ENCODE measurements around the gene ANO7.

The ANO7 gene

DNA sequence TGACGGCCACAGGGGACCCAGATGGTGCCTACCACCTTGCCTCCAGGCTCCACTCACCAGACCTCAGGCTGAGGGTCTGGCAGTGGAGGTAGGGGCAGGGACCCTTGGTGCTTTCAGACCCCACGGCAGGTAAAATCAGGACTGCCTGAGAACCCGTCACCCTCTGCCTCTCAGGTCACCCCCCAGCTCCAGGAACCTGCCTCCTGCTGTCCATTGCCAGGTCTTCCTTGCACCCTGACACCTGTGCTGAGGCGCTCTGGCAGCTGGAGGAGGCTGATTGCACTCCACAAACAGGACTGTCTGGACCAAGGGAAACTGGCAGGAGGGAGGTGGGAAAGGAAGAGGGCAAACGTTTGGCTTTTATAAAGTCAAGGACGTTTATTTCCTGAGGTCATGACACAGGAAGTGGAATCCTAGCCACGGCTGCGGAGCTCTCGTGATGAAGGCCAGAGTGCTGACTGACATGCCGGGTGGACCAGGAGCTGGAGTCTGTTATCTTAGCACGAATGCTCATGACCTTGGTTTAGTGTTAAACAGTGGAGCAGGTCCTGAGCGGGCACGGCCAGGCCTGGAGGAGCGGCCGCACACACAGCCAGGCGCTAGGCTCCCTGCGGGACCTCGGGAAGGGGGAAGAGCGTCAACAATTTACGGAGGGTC, 40.5 kb downstream of the ANO7 start:
- DNase-seq (ENCODE audit: low read depth): no peak

DNA sequence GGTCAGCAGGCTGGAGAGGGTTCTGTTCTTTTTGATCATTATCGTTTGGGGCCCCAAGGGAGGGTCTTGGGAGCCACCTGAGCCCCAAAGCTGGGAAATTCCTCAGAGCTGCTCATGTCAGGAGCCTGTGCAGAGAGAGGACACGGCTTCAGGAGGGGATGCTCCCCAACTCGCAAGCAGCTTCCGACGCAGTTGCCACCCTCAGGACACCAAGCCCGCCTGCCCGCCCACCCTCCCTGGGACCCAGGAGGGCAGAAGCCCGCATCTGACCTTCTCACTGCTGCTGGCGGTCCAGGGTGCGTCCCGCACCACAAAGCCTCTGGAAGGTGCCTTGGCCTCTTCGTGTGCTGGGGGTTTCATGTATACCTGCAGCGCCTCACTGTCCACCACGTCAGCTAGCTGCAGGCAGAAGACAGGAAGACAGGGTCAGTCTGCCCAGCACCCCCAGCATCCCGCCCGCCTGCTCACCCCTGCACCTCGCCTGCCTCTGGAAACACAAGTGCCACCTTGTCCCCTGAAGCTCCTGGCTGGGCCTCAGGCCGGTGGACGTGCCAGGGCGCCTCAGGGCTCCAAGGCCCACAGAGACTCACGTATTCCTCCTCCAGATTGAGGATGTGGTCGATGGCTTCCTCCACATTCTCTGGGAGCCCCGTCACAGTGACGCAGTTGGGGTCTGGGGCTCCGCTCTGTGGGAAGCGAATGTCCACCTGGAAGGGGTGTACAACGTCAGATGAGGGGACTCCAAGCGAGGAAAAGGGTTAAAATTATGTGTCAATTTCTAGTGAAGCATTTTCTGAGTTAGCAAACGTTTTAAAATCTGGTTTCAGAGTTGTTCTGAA, 41.3 kb downstream of the ANO7 start:
- DNase-seq (ENCODE audit: low read depth): no peak

- no peak for DNase-seq (ENCODE audit: low read depth)
Observed at GRCh38 chr2:241230435-241230834, 42.0 kb downstream of the ANO7 start.

DNA sequence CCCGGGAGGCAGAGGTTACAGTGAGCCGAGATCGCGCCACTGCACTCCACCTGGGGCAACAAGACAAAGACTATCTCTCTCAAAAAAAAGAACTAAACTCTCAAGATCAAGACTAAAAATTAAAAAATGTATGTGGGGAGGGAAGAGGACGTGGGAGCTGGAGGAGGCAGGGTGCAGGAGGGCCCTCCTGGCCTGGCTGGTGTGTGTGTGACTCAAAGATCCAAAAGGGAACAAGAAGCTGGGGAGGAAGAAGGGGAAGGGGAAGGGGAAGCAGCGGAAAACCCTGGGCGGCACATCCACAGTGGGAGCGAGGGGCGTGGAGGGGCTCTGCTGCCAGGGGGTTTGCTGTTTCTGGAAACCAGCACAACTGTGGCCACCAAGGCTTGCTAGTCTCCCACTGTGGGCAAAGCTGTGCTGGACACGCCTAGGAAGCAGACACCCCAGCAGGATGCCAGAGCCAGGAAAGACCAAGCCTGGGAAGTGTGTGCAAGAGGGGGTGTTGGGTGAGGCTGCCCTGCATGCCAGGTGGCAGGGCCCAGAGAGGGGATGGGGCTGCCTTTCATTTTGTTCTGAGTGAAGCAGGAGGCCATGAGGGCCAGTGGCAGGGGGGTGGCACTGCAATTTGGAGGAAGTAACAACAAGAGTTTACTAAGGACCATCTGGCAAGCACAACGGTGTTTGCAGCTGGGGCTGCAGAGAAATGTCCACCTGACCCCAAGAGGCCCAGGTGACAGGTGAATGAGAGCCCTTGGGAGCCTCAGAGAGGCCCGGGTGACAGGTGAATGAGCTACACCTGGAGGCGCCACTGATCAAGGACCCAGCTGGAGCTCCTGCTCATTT, 44.5 kb downstream of the ANO7 start:
- no peak for DNase-seq (ENCODE audit: low read depth)

DNA sequence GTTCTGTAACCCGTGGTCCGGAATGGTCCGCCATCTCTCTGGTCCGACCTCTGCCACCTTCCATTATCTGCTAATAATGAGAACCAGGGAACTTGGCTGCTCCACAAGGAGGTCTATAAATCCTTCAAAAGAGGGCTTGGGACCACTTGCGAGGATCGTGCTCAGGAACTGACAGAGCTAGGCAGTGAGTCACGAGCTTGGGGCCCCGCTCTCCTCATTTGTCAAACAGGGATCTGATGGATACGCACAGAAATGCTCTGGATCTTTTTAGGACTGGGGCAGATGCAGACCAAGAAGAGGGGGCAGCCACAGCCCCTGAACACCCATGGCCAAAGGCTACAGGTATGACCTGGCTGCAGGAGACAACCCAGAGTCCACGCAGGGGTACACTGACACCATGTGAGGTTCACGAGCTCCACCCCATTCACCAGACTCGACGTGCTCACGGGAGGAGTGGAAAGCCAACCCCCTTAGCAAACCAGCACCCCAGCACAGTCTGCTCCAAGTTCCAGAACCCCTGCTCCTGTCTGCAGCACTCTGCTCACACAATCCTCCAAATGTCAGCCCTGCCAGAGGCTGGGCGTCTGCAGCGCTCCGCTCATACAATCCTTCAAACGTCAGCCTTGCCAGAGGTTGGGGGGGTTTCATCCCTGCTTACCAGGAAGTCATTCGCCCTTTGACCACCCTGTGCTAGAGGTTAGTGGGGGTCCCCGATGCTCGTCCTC, 45.8 kb downstream of the ANO7 start:
- DNase-seq (ENCODE audit: low read depth): no peak

GRCh38 chr2:241234962-241235740, 46.7 kb downstream of the ANO7 start:
- no peak for DNase-seq (ENCODE audit: low read depth)

DNA sequence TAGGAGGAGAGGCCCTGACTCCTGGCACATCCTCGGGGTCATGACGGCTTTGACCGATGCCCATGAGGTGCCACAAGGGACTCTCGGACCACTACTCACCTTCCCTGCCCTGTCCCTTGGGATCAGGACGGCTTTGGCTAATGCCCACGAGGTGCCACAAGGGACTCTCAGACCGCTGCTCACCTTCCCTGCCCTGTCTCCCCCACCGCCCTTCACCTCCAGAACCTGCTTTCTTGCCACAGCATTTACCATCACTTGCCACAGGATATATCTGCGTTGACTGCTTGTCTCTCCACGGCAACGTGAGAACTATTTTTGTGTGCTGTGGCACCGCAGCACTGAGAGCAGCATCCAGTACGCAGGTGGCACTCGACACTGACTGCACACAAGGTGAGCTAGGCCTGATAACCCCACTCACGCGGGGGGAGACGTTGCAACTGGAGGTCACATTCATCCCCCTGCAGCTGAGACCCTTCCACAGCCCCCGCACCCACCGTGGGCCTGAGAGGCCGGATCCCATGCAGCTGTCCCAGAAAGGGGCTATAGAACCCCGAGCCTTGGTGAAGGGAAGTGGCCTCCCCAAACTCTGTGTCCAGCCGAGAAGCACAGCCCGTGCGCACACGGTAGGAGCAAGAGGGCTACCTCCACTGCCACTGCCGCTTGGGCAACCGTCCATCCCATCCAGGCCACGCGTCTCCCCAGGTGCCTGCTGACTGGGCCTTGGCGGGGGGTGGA, 47.5 kb downstream of the ANO7 start:
- DNase-seq (ENCODE audit: low read depth): no peak

GRCh38 chr2:241237047-241237446, 48.6 kb downstream of the ANO7 start:
- no peak for DNase-seq (ENCODE audit: low read depth)

DNA sequence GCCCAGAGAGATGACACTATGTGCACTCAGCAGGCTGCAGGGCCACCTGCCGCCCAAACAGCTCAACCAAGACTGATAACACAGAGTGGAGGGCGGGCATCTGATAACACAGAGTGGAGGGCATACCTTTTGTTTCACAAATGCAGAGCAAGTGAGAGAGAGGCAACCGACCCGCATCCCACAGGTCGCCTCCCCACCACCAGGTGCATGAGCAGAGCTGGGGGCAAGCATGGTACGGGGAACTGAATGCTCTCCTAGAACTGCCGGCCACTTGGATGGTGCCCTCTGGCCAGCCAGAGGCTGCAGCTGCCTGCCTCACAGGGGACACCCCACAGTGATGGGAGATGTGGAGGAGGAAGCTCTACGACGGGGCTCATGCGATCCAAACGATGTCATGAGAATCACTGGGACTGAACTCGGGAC, 49.5 kb downstream of the ANO7 start:
- DNase-seq (ENCODE audit: low read depth): no peak

- no peak for DNase-seq (ENCODE audit: low read depth)
Observed at GRCh38 chr2:241238693-241239198, 50.3 kb downstream of the ANO7 start.

DNA sequence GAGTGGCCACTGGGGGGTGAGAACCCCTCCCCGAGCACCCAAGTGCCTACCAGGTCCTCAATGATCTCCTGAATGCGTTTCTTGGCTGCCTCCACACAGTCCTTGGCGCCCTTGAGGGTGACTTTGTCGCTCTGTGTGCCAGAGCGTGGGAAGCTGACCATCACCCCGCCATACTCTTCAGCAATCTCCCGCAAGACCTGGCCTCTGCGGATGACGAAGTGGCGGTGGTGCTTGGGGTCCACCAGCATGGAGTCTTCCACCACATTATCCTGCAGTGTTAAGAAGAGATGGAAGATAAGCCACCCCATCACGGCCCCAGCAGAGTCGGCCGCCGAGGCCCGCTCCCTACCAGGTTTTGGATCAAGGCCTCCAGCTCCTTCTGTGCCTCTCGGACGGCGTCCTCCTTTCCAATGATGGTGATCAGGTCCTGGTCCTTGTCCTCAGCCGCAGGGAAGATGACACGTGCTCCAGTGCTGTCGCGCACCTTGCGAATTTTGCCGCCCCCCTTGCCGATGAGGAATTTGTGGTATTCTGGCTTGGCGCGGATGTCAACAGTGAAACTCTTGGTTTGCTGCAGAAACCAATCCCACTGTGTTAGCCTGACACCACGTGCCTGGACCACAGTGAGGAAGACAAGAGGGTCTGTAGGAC, 51.2 kb downstream of the ANO7 start:
- DNase-seq (ENCODE audit: low read depth): no peak

- DNase-seq (ENCODE audit: low read depth): no peak
Observed at GRCh38 chr2:241240320-241241004, 52.0 kb downstream of the ANO7 start.

GRCh38 chr2:241241669-241242068, 53.2 kb downstream of the ANO7 start:
- no peak for DNase-seq (ENCODE audit: low read depth)

DNA sequence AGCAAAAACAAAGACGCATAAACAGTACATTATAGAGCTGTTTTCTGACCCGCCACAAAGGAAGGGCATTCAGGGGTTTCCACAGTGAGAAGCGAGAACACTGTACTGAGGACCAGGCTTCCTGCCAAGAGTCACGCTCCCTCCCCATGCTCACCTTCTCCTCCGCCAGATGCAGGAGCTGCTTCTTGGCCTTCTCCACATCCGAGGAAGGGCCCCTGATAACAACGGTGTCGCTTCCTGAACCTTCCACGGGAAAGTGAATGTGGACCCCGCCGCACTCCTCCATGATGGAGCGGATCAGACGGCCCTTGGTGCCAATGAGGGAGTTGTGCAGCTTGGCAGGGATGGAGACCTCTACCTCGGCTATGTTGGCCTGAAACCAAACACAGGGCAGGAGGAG, 53.8 kb downstream of the ANO7 start:
- no peak for DNase-seq (ENCODE audit: low read depth)

GRCh38 chr2:241244368-241244767, 55.9 kb downstream of the ANO7 start:
- DNase-seq (ENCODE audit: low read depth): no peak

DNA sequence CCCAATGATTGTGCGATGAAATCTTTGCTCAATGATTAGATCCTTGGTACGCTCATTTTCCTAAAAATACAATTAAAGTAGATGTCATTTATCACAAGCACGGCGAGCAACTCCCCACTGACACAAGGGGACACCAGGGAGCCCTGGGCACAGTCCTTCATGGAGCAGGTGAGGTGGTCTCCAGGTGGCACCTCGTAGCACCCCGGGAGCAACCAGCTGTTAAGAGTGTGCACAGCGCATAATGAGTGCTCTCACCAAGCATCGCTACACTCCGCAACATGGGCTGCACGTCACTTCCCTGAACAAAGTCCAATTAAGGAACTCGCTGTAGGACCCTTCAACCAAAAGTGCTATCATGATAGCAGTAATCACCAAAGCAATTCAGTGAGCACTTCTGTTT, 59.8 kb downstream of the ANO7 start:
- DNase-seq (ENCODE audit: low read depth): no peak

DNA sequence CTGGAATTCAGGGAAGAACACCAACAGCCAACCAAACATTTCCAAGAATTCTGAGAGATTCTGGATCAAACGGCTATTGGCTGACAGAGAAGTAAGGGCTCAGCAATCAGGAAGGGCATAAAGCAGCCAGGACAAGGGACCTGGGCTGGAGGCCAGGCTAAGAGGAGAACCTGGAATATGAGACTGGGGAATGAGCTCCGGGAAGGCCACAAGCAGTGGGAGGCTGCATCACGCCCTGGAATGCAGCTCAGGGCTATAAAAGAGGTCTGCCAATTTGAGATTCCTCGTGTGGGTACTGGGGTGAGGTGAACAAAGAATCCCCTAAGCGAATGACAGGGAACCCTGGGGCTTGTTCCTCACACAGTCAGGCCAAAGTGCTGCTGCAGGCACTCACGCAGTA, 60.4 kb downstream of the ANO7 start:
- DNase-seq (ENCODE audit: low read depth): no peak

- no peak for DNase-seq (ENCODE audit: low read depth)
Observed at GRCh38 chr2:241249654-241250053, 61.2 kb downstream of the ANO7 start.

DNA sequence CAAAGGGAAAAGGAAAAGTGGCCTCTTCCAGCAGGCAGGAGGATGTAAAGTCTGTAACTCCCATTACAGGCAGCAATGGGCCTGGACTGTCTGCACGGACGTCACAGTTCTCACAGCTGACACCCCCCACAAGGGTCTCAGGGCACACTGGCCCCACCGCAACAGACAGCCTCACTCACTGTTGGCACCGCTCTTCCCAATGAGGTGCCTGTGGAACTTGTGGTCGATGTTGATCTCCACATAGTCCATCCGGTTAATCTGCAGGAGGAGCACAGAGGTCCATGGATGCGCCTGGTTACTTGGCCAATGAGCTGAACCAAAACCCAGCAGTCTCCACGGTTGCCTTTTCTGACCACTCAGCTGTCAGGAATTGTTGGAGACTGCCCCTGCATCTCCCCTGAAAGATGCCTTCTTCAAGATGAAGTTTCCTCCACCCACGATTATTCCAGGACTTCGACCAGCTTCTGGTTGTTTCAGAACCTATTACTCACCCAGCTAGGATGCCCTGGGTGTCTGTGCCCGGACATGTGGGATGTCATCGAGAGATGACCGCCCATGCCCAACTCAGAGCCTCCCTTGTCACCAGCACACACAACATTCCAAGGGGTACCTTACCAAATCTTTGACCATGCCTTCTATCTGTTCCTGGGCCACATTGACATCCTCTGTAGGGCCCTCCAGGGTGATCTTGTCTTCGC, 64.5 kb downstream of the ANO7 start:
- no peak for DNase-seq (ENCODE audit: low read depth)

All from non-pigmented ciliary epithelial cell (primary cell).